HG02759 (cell line): ENCODE results near the gene MIS18BP1.
"Not testable (repeated sequence)": the region's sequence is repeated elsewhere in the genome, so short reads cannot be mapped to it uniquely, and the experiment has no call there.

Experiments
- ATAC-seq: cut with Tn5 transposase; IDR thresholded peaks from one replicate; pipeline ENCODE4 v1.9.1; 2021; ENCODE audit warnings: mild to moderate bottlenecking, moderate library complexity; ENCODE audit not compliant: unreplicated experiment

MIS18BP1 gene

DNA sequence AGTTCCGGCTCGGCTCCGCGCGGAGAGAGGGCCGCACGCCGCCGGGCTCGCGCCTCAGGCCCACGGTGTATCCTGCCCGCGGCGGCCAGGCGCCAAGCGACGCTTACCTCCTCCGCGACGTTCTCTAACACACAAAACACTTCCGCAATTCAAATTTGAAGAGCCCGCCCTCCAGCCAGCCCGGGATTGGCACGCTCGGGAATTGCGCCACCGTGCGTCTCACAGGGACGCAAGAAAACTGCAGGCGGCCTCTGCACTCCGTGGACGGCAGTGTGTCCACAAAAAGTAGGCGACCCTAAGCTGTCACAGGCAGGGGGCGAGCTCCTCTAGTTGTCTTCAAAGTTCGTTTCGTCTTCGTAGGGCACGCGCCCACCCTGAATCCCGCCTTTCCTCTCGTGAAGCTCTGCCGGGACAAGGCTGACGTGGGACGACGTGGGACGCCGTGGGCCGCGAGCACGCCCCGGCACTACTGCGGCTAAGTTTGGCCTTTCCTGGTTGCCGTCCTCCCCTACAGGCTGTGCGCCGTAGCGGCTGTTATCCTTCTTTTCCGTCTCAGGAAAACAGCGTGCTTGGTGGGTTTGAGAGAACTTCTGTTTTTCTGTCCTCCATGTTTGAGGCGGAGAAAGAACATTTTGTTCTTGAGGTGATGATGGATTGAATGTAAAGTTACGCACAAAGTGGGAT lies at the start of gene MIS18BP1:
Gene MIS18BP1 (minus strand): TSS at position 133 of the 684 bp plus-strand sequence. CDS start 5,916 bp downstream, outside the sequence.
- ATAC-seq: peak; percentile 84

DNA sequence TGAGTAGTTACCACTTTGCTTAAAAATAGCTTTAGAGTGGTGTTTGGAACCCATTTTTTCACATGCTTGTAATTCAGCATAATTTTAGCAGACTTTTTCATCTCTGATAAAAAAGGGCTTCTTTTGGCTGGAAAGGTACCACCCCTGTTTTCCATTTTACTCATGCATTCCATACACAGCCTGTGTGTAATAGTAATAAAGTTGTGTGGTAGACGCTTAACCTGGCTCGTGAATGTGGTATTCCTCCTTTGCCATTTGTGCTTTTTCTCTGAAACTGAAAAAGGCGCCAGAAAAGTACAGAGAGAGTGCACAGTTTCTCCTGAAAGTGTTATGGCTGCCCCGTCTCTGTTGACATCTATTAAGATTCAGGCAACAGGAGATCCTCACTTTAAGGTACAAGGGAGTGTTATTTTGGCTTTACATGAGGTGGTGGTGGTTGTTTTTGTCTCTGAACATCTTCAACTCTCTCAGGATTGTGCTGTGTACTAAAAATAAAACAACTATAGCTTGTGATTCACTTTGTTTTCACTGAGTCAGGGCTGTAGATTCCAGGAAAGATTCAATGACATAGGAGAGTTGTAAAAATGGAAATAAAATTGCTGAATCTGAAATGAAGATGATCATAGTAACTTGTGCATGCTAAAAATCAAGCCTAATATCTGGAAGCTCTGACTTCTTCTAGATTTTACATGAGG lies 45.6 kb upstream of the MIS18BP1 start:
- ATAC-seq: no peak

DNA sequence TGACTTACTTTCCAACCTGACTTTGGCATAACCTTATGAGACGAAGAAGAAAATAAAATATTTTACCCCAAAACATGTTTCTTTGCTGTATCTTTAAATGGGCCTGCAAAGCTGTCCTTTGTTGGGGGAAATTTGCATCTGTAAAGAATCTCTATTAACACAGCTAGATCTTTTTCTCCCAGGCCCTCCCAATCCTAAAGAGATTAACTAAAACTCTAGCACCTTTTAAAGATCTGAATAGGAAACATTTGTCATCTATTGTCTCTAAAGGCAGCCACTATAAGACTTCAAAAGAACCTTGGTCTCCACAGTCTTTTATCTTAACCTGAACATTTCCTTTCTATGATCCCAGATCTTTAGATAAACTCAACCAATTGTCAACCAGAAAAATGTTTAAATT lies 41.8 kb upstream of the MIS18BP1 start:
- not testable (repeated sequence) for ATAC-seq

DNA sequence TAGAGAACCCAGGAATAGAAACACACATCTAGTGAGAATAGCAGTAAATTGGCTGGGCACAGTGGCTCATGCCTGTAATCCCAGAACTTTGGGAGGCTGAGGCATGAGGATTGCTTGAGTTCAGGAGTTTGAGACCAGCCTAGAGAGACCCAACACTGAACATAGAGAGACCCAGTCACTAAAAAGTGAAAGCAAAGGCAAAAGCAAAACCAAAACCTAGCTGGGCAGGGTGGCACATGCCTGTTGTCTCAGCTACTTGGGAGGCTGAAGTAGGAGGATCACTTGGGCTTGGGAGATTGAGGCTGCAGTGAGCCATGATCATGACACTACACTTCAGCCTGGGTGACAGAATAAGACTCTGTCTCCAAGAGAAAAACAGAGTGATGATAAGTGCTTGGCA lies 37.5 kb upstream of the MIS18BP1 start:
- ATAC-seq: no peak

DNA sequence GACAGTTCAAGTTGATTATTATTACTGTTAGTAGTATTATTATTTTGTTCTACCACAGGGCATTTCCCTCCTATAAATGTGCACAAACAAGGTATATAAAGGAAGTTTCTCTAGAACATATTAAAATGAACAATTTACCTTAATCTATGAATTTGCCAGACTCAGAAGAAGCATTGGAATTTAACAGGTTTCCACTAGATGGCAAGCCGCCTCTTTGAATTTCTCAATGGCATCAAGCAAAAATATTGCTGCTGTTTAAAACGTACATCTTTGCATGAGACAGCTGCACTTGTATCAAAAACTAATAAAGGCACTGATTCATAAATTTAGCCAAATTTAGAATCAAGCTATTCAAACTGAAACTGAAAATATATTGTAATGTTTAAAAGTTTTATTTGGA lies 34.6 kb upstream of the MIS18BP1 start:
- ATAC-seq: no peak

DNA sequence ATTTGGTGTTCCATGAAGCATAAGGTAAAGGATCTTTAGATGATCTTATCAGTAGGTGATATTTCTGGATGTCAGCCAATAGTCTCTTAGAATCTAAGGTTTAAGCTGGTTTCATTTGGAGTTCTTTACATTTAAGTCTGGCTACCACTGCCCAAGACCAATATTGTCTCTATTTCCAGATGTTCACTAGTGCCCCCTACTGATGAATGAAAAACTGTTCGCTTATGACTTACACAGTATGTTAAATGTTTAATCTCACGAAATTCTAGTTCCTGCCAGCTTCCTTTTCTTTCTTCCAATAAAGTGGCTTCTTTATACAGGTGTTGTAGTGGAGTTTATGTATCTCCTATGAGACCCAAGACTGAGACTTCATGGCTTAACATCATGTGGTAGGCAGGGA lies 31.8 kb upstream of the MIS18BP1 start:
- no peak for ATAC-seq

DNA sequence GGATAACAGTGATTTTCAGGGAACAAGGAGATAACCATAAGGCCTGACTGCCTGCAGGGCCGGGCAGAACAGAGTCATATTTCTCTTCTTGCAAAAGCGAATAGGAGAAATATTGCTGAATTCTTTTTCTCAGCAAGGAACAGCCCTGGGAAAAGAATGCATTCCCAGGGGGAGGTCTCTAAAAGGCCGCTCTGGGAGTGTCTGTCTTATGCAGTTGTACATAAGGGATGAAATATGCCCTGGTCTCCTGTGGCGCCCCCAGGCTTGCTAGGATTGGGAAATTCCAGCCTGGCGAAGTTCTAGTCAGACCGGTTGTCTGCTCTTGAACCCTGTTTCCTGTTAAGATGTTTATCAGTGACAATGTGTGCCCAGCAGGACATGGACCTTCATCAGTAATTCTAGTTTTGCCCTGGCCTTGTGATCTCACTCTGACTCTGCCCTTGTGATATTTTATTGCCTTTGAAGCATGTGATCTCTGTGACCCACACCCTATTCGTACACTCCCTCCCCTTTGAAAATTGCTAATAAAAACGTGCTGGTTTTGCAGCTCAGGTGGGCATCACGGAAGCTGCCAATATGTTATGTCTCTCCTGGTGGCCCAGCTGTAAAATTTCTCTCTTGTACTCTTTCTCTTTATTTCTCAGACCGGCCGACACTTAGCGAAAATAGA lies 28.9 kb upstream of the MIS18BP1 start:
- not testable (repeated sequence) for ATAC-seq

DNA sequence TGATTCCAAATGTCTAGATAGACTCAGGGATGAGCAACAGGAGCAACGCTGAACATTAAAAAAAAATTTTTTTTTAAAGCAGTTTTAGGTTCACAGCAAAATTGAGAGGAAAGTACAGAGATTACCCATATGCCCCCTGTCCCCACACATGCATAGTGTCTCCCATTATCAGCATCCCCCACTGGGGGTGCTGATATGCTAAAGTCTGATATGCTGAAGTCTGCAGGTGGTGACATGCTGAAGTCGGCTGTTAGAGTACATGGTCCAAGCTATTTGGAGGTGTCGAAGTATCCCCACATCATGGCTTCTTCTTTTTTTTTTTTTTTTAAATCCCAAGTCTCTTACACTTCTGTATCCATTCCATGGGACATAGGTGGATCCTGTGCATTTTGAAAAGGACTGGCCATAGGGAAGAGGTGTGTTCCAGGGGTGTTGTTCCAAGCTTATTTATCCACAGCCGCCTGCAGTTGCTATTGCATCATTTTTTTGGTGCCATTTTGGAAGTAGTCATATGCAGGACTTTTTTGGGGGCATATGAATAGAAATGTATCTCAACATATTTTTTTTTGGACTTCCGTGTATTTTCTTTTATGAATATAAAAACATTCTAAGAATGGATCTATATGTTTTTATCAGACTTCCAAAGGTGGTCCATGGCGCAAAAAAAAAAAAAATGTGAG lies 19.0 kb upstream of the MIS18BP1 start:
- no peak for ATAC-seq

DNA sequence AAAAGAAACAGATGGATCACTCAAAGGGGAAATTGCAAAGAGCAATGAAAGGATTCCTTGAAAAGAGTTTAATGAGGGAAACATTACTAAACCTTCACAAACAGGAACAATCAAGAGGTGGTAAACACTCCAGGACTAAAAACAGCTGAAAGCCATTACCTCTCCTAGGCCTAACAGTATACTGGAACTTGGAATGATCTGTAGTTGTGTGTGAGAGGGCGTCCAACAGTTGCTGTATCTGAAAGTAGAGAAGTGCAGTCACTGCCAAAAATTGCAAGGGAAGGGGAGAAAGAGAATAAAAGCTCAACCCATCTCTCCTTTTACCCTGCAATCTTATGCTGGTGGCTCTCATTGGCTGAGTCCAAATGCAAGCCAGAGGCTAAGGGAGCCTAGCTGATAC lies 17.0 kb upstream of the MIS18BP1 start:
- ATAC-seq: no peak

DNA sequence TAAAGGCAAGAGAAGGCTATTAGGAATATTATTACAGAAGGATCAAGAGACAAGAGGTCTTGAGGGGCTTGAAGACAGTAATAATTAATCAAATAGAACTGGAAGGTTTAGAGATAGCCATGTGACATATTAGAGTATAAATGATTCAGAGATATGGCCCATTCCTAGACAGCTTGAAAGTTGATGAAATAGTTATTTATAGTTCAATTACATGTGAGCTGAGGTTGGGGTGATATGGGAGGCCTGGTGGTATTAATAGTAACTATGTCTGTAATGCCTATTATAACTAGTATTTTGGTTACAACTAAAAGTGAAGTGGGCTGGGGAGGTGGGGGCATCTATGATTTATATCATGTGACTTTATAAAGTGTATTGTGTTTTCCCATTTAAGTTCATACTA lies 14.1 kb upstream of the MIS18BP1 start:
- ATAC-seq: no peak

DNA sequence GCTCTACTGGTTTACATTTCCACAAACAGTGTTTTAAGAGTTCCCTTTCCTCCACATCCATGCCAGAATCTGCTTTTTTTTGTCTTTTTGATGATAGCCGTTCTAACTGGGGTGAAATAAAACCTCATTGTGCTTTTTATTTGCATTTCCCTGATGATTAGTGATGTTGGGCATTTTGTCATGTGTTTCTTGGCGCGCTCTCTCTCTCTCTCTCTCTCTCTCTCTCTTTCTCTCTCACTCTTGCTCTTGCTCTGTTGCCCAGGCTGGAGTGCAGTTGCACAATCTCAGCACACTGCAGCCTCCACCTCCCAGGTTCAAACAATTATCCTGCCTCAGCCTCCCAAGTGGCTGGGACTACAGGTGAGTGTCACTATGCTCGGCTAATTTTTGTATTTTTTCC lies 9.6 kb upstream of the MIS18BP1 start:
- no peak for ATAC-seq

DNA sequence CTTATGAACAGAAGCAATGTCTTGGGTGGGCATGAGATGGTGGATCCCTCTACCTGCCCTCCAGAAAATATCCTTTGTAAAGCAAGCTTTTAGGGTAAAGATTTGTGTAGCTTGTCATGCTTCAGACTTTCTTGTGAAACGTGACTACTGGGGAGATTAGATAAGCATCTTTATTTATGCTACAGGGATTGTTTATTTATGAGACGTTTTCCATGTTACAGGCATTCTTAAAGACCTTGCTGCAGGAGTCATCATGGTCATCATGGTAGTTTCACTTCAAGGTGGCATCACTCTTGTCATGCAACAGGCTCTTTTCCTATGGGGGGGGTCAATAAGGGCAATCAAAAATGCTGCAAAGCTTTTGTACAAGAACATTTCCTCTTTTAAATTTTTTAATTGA lies 8.2 kb upstream of the MIS18BP1 start:
- no peak for ATAC-seq

DNA sequence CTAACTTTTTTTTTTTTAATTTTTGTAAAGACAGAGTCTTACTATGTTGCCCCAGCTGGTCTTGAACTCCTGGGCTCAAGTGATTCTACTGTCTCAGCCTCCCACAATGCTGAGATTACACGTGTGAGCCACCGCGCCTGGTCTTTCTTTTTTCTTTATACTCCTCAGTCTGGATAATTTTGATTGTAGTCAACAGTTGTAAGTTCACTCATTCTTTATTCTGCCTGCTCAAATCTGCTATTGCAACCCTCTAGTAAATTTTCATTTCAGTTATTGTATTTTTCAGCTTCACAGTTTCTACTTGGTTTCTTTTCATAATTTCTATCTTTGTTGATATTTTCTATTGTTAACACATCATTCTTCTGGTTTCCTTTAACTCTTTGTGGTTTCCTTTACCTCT lies 5.8 kb upstream of the MIS18BP1 start:
- ATAC-seq: no peak

DNA sequence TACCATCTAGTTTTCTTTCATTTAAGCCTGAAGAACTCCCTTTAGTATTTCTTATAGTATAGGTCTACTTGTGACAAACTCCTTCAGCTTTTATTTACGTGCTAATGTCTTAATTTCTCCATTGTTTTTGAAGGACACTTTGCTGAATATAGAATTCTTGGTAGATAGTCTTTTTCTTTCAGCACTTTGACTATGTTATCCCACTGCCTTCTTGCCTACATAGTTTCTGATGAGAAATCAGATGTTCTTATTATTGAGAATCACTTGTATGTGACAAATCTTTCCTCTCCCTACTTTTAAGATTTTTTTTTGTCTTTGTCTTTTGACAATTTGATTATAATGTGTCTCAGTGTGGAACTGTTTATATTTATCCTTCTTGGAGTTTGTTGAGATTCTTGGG lies 5.1 kb upstream of the MIS18BP1 start:
- no peak for ATAC-seq

DNA sequence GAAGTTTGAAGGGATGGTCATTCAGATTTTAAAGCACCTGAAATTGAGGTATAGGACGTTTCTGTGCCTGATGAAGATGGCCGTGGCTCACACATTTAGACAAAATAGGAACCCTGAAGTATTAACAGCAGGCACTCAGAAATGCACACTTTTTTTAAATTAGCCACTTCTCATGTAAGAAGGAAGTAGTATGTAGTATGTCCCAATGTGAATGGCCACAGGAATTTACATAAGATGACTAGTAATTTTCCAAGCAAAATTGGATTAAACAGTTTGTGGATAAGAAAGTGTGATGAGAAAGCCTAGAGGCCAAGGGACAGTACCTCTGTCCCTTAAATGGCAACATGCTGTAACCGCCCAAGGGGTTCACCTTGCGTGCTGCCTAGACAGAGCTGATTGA lies 1.8 kb upstream of the MIS18BP1 start:
- ATAC-seq: no peak

DNA sequence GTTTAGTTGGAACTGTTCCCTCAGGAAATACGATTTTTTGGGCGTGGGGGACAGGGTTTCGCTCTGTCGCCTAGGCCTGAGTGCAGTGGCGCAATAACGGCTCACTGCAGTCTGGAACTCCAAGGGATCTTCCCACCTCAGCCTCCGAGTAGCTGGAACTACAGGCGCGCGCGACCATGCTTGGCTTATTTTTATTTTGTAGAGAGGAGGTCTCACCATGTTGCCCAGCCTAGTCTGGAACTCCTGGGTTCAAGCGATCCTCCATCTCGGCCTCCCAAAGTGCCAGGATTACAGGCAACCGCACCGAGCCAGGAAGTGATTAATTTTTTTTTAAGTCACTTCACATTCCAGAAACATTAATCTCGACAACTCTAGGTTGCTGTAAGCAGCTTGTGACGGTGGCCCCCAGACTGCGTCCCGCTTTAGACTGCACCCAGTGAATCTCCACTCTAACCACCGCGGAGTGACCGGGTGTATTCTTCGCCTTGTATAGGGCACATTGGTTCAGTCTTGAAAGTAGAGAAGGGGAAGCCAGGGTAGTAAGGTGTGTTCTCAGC lies 830 bp upstream of the MIS18BP1 start:
- no peak for ATAC-seq

DNA sequence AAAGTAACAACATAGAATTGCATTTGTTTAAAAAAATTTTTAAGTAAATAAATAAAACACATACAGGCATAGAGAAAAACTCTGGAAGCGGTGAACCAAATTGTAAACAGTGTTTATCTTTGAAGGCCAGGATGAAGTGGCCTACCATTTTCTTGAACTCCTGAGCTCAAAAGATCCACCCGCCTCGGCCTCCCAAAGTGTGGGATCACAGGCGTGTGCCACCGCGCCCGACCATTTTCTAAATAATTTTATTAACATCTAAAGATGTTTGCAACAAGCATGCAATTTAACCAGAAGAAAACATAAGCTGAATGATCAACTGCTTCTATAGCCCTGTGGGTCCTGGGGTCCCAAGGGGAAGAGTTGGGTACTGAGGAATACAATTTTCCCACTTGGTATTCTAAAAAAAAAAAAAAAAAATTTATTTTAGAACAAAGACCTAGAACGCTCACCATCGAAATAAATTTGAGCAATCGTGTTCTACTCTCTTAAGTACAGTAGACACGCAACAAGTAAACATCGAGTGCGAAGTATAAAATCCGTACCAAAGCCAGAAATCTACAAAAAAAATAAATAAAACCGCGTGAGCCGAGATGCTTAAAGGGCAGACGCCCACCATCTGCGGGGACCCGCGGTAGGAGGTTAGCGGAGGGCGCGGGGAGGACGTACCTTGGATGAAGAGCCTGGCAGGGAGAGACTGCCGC lies 484 bp downstream of the MIS18BP1 start:
- no peak for ATAC-seq

DNA sequence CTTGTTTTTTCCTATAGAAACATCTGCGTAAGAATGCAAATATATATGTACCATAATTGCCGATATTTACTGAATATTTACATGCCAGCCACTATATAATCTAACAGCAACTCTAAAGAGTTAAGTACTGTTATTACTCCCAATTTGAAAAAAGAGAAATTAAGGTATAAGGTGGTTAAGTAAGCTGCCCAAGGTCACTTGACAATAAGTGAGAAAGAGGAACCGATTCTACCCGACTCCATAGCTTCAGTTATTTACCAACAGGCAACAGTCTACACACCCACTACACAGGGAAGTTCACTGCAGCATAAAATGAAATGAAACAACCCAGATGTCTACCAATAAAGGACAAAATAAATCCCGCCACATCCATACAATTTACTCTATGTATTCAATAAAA lies 1.1 kb downstream of the MIS18BP1 start:
- ATAC-seq: peak; percentile 53

DNA sequence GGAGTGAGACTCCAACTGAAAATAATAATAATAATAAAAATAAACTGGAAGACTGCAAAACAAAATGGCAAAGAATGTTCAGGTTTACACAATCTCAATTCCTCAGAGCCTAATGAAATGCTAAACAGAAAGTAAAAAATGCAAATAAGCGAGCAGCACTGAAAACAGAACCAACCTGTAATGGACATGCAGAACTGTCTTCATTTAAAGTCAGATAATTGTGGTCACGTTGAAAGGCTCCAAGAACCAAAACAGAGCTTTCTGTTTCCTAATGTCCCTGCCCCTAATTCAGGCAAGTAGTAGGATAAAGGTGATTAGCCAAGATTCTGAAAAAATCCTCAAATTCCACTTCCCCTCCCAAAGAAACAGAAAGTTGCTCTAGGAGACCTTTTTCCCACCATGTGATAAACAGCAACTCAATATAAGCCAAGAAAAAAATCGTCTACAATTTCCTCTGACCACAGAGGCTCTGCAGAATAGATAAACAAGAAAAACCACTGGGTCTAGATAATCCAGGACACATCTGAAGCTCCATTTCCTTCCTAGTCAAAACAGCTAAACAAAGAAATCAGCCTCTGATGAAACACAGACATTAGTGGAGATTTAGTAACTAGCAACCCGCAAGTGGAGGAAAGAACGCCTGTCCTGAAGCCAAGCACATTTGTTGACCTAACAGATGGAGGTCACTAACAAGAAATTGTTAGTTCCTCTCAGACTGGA lies 3.0 kb downstream of the MIS18BP1 start:
- no peak for ATAC-seq

DNA sequence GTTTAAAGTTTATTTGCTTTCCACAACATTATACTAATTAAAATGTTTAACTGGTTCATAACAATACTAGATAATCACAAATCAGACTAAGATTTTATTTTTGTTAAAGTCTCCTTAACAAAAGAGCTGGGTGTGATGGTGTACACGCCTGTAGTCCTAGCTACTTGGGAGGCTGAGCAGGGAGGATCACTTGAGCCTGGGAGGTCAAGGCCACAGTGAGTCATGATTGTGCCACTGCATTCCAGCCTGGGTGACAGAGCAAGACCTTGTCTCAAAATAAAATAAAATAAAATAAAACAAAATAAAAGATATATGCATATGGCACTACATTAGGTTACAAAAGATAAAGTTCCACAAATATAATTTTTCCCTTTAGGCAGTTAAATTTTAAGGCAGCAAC lies 5.6 kb downstream of the MIS18BP1 start:
- ATAC-seq: no peak
